ENCODE results near the gene CLTCL1. TPM values are rescaled to one million over a fixed set of nuclear protein-coding genes. Genes with fewer than 3 reads are reported as not detected.

Gene CLTCL1
- total and polyA plus RNA-seq, 3 donors from 2014 or later, result 46.6 to 107 (median 54.4) TPM

GRCh38 chr22:19213442-19214077 lies 78.0 kb downstream of the CLTCL1 start:
- Histone ChIP-seq H3K27me3 (no peaks in the 10 kb centered on the region), H3K4me1 (peaks cover 6% of the 10 kb centered on the region), H3K27ac (no peak overlapping the region), H3K36me3 (ENCODE audit: low read depth, missing control alignments) (no peaks in the 10 kb centered on the region), H3K9me3 (no peaks in the 10 kb centered on the region), H3K4me3 (no peak overlapping the region)
- DNase-seq, result no peak
- intact Hi-C loops (cut with DNase I; ENCODE audit: low total_unique reads), result no loop called here
- WGBS, 2 donors, result 84 to 92% methylated on average over 9 of the region's 9 CpGs
- TF ChIP-seq POLR2A (IDR thresholded peaks at IDR 0.05) (no peak), CTCF (IDR thresholded peaks at IDR 0.05) (no peak)

- no peak overlapping the region for H3K27ac ChIP-seq
- peaks cover under 1% of the 10 kb centered on the region for H3K4me1 ChIP-seq
- H3K9me3 ChIP-seq, result no peaks in the 10 kb centered on the region
- no peaks in the 10 kb centered on the region for H3K27me3 ChIP-seq
- H3K4me3 ChIP-seq, result no peak overlapping the region
- WGBS, 2 donors, result 91 to 96% methylated on average over 1 of the region's 1 CpG
- no peak for TF ChIP-seq POLR2A (IDR thresholded peaks at IDR 0.05)
- no peak for TF ChIP-seq CTCF (IDR thresholded peaks at IDR 0.05)
- DNase-seq, result no peak
- intact Hi-C loops (cut with DNase I; ENCODE audit: low total_unique reads), result no loop called here
- H3K36me3 ChIP-seq (ENCODE audit: low read depth, missing control alignments), result no peaks in the 10 kb centered on the region
Measured at GRCh38 chr22:19213001-19213400, 78.5 kb downstream of the CLTCL1 start.

- WGBS, 2 donors, result 97 to 100% methylated on average over 1 of the region's 1 CpG
- Histone ChIP-seq H3K27ac (no peak overlapping the region), H3K4me3 (no peak overlapping the region), H3K4me1 (no peaks in the 10 kb centered on the region), H3K27me3 (no peaks in the 10 kb centered on the region), H3K9me3 (no peaks in the 10 kb centered on the region), H3K36me3 (ENCODE audit: low read depth, missing control alignments) (no peaks in the 10 kb centered on the region)
- no peak for DNase-seq
- TF ChIP-seq POLR2A (IDR thresholded peaks at IDR 0.05) (no peak), CTCF (IDR thresholded peaks at IDR 0.05) (no peak)
- intact Hi-C loops (cut with DNase I; ENCODE audit: low total_unique reads), result no loop called here
Measured at GRCh38 chr22:19212302-19212870, 79.1 kb downstream of the CLTCL1 start.

GRCh38 chr22:19210188-19210587 lies 81.3 kb downstream of the CLTCL1 start:
- no peak for TF ChIP-seq POLR2A (IDR thresholded peaks at IDR 0.05)
- TF ChIP-seq CTCF (IDR thresholded peaks at IDR 0.05), result no peak
- no peaks in the 10 kb centered on the region for H3K9me3 ChIP-seq
- H3K27me3 ChIP-seq, result no peaks in the 10 kb centered on the region
- H3K27ac ChIP-seq, result no peak overlapping the region
- H3K36me3 ChIP-seq (ENCODE audit: low read depth, missing control alignments), result no peaks in the 10 kb centered on the region
- no peaks in the 10 kb centered on the region for H3K4me1 ChIP-seq
- intact Hi-C loops (cut with DNase I; ENCODE audit: low total_unique reads), result no loop called here
- DNase-seq, result no peak
- WGBS, 2 donors, result 91 to 94% methylated on average over 14 of the region's 14 CpGs
- H3K4me3 ChIP-seq, result no peak overlapping the region

Data from testis (tissue), 3 donors.